ENCODE results near the gene STIMATE.

DNA sequence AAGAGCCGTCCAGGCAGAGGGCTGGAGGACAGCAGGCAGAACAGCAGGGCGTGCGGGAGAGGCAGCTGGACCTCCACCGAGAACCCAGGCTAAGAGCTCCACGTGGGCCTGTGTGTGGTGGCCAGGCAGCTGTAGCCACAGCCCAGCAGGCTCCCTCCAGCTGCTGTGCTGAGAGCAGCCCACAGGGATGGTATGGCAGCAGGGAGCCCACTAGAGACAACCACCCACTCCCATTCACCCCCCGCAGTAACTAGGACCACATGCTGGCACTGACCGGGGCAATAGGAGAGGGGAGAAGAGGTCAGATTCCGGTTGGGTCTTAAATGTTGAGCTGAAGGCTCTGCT is 37.0 kb downstream of the STIMATE start:
- TF ChIP-seq CTCF (IDR thresholded peaks at IDR 0.05; ENCODE audit: poor library complexity, severe bottlenecking) = no peak
- TF ChIP-seq EZH2 (IDR thresholded peaks at IDR 0.05; ENCODE audit: borderline replicate concordance, insufficient read depth, low read length, poor library complexity, severe bottlenecking) = no peak
- TF ChIP-seq, protein P1, sequence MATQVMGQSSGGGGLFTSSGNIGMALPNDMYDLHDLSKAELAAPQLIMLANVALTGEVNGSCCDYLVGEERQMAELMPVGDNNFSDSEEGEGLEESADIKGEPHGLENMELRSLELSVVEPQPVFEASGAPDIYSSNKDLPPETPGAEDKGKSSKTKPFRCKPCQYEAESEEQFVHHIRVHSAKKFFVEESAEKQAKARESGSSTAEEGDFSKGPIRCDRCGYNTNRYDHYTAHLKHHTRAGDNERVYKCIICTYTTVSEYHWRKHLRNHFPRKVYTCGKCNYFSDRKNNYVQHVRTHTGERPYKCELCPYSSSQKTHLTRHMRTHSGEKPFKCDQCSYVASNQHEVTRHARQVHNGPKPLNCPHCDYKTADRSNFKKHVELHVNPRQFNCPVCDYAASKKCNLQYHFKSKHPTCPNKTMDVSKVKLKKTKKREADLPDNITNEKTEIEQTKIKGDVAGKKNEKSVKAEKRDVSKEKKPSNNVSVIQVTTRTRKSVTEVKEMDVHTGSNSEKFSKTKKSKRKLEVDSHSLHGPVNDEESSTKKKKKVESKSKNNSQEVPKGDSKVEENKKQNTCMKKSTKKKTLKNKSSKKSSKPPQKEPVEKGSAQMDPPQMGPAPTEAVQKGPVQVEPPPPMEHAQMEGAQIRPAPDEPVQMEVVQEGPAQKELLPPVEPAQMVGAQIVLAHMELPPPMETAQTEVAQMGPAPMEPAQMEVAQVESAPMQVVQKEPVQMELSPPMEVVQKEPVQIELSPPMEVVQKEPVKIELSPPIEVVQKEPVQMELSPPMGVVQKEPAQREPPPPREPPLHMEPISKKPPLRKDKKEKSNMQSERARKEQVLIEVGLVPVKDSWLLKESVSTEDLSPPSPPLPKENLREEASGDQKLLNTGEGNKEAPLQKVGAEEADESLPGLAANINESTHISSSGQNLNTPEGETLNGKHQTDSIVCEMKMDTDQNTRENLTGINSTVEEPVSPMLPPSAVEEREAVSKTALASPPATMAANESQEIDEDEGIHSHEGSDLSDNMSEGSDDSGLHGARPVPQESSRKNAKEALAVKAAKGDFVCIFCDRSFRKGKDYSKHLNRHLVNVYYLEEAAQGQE (IDR thresholded peaks at IDR 0.05; ENCODE audit: borderline replicate concordance) = no peak
- no peak for TF ChIP-seq RAD21 (conservative IDR thresholded peaks at IDR 0.05)
- TF ChIP-seq SMC3 (conservative IDR thresholded peaks at IDR 0.05; ENCODE audit: poor library complexity) = no peak
- TF ChIP-seq TAF1 (IDR thresholded peaks at IDR 0.05; ENCODE audit: low read depth) = no peak
- TF ChIP-seq EP300 (conservative IDR thresholded peaks at IDR 0.05; ENCODE audit: poor library complexity, severe bottlenecking) = no peak

Data from neural cell (in vitro differentiated cells).